Esophagus squamous epithelium (tissue), 4 donors: Measurements from ENCODE around the gene EFCAB13.
"Not testable (repeated sequence)": the region's sequence is repeated elsewhere in the genome, so short reads cannot be mapped to it uniquely, and the experiment has no call there.

ENCODE experiments used
- CTCF ChIP-seq, 6 experiments: fragments of 450-650 bp in 4 of 6; fragments of 200-600 bp in 2 of 6; sonication (generic) in 2 of 6; IDR thresholded peaks; one replicate each; pipeline ENCODE4 v1.5.1; 2016 to 2019; ENCODE audit warnings: antibody characterized with exemption in 6 of 6, mild to moderate bottlenecking in 4 of 6, moderate library complexity in 4 of 6
- POLR2A ChIP-seq, 4 donors: fragments of 450-650 bp; IDR thresholded peaks; one replicate each; pipeline ENCODE4 v1.6.1; 2017; ENCODE audit warnings: antibody characterized with exemption in 4 of 4, mild to moderate bottlenecking in 4 of 4, moderate library complexity in 3 of 4

DNA sequence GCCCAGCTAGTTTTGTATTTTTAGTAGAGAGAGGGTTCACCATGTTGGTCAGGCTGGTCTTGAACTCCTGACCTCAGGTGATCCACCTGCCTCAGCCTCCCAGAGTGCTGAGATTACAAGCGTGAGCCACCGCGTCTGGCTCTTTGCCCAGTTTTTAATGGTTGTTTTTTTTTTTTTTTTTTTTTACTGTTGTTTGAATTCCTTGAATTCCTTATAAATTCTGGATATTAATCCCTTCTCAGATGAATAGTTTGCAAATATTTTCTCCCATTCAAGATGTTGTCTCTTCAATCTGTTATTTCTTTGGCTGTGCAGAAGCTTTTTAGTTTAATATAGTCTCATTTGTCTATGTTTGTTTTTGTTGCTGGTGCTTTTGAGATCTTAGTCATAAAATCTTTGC is 47.1 kb downstream of the EFCAB13 start:
- TF ChIP-seq CTCF, POLR2A (IDR thresholded peaks at IDR 0.05): not testable (repeated sequence)
